Midbrain (tissue), 1 donor: ENCODE results near the gene SPAG6.

Experiments
- DNase-seq: peaks from one replicate; lab custom pipeline; 2025; lab: John Stamatoyannopoulos, UW

Gene SPAG6

DNA sequence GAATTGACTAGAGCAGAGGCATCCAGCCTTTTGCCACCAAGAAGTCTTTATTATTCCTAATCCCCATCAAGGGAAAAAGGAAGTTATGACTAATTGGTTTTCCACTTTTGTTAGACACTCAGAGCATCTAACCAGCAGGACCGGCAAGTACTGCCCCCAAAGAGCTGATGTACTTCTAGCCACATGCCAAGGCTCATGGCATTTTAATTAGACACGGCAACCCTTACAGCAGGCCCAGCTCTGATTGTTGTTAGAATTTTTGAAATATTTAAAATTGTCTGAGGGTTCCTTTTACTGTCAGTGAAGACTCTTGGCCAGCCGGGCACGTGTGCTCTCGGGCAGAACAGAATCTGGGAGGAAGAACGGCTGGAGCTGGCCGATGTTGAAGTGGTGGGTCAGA is 114.8 kb downstream of the SPAG6 start:
- no peak for DNase-seq

- DNase-seq = no peak
Observed at GRCh38 chr10:22460531-22461403, 115.5 kb downstream of the SPAG6 start.

DNA sequence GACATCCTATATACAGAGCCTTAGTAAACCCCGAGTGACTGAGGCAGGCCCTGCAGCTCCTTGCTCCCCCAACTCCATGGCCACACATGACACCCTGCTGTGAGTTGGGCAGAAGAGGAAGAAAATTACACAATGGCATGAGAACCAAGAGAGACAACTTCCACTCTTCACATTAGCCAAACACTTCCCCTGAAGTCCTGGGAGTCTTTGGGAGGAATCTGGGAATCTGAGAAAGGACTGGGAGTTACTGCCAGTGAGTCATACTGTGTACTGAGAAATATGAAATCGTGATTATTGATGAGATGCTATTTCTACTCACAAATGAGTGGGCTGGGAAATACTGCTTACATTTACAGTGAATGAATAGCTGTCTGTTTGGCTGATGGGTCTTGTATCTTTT is 116.6 kb downstream of the SPAG6 start:
- no peak for DNase-seq

GRCh38 chr10:22463255-22463654 is 118.0 kb downstream of the SPAG6 start:
- DNase-seq = no peak

GRCh38 chr10:22464966-22465629 is 119.8 kb downstream of the SPAG6 start:
- DNase-seq = no peak

GRCh38 chr10:22466763-22467334 is 121.6 kb downstream of the SPAG6 start:
- DNase-seq = no peak
